Right ventricle myocardium inferior (tissue), 1 donor: ENCODE measurements around the gene C3orf38. TPM values are rescaled to one million over a fixed set of nuclear protein-coding genes. Genes with fewer than 3 reads are reported as not detected.
A peak's percentile ranks its signal among the peaks of the same experiment; 100 is the strongest.
"Not testable (repeated sequence)": the region's sequence is repeated elsewhere in the genome, so short reads cannot be mapped to it uniquely, and the experiment has no call there.

ENCODE experiments used
- ATAC-seq: fragments of 200-7000 bp; cut with Tn5 transposase; one replicate; pipeline ENCODE4 v1.9.1; 2020; ENCODE audit warnings: mild to moderate bottlenecking, moderate library complexity
- DNase-seq: peaks from one replicate; pipeline ENCODE4 v3.0.0; 2021; ENCODE audit errors: missing footprints
- intact Hi-C: fragments of 100-400 bp; cut with DNase I; formaldehyde crosslinking; loops from one replicate; pipeline ENCODE4 v1.11.0; 2022
- total RNA-seq: library from RNA; stranded (reverse); fragmentation: NEBNext Ultra II Directional; extraction: Animal tissue kit (Norgen Biotek cat#: 25700); gene quantifications from one replicate; pipeline ENCODE4 v1.2.1, GENCODE V29; 2021
- donor health status: DM: no; HTN: yes; CAD: no; lungs with severe emphysema.

The C3orf38 gene
- total RNA-seq, 1 donor from 2014 or later: 11.8 TPM

GRCh38 chr3:88149101-88149508 is 654 bp upstream of the C3orf38 start:
- ATAC-seq: peak; percentile 3
- DNase-seq: no peak
- intact Hi-C loops: loop anchor here (5.0 kb wide), 1 partner anchor 92 kb away; the partner anchor contains the start of genes CGGBP1 and ZNF654

GRCh38 chr3:88150371-88150770 is 612 bp downstream of the C3orf38 start:
- intact Hi-C loops: no loop called here
- no peak for DNase-seq
- no peak for ATAC-seq

- intact Hi-C loops: no loop called here
- DNase-seq: no peak
- ATAC-seq: no peak
These were observed 1.0 kb downstream of the C3orf38 start for GRCh38 chr3:88150806-88151205.

GRCh38 chr3:88151358-88151757 is 1.6 kb downstream of the C3orf38 start:
- intact Hi-C loops: no loop called here
- no peak for DNase-seq
- no peak for ATAC-seq

- intact Hi-C loops: no loop called here
- ATAC-seq (no peak), DNase-seq (no peak)
These were observed 3.1 kb downstream of the C3orf38 start for GRCh38 chr3:88152841-88153240.

GRCh38 chr3:88166419-88166971 is 16.7 kb downstream of the C3orf38 start:
- no peak for ATAC-seq
- DNase-seq: no peak

GRCh38 chr3:88167173-88167572 is 17.4 kb downstream of the C3orf38 start:
- intact Hi-C loops: no loop called here
- ATAC-seq (no peak), DNase-seq (no peak)

More at GRCh38 chr3:88166419-88166971, 16.7 kb downstream of the C3orf38 start:
- intact Hi-C loops: no loop called here

GRCh38 chr3:88167704-88168103 is 17.9 kb downstream of the C3orf38 start:
- intact Hi-C loops: no loop called here
- ATAC-seq: no peak
- DNase-seq: no peak

GRCh38 chr3:88168171-88168570 is 18.4 kb downstream of the C3orf38 start:
- ATAC-seq (no peak), DNase-seq (no peak)
- intact Hi-C loops: no loop called here

GRCh38 chr3:88180398-88180999 is 30.7 kb downstream of the C3orf38 start:
- ATAC-seq: no peak
- intact Hi-C loops: no loop called here

GRCh38 chr3:88182165-88182918 is 32.6 kb downstream of the C3orf38 start:
- DNase-seq: peak; percentile 31
- intact Hi-C loops, ATAC-seq: not testable (repeated sequence)

More at GRCh38 chr3:88180398-88180999, 30.7 kb downstream of the C3orf38 start:
- no peak for DNase-seq

GRCh38 chr3:88188436-88188835 is 38.7 kb downstream of the C3orf38 start:
- ATAC-seq: peak; percentile 59

GRCh38 chr3:88189361-88189810 is 39.6 kb downstream of the C3orf38 start:
- no peak for ATAC-seq
- DNase-seq: no peak
- intact Hi-C loops: no loop called here

More at GRCh38 chr3:88188436-88188835, 38.7 kb downstream of the C3orf38 start:
- intact Hi-C loops: no loop called here
- DNase-seq: peak; percentile 61

- ATAC-seq (no peak), DNase-seq (no peak)
- intact Hi-C loops: no loop called here
These were observed 42.2 kb downstream of the C3orf38 start for GRCh38 chr3:88191872-88192409.

GRCh38 chr3:88192631-88193030 is 42.9 kb downstream of the C3orf38 start:
- DNase-seq: no peak
- intact Hi-C loops: no loop called here
- ATAC-seq: no peak

GRCh38 chr3:88195951-88196434 is 46.2 kb downstream of the C3orf38 start:
- intact Hi-C loops: no loop called here
- ATAC-seq: no peak

GRCh38 chr3:88198121-88198520 is 48.4 kb downstream of the C3orf38 start:
- intact Hi-C loops: no loop called here
- no peak for DNase-seq
- no peak for ATAC-seq

More at GRCh38 chr3:88195951-88196434, 46.2 kb downstream of the C3orf38 start:
- DNase-seq: no peak

- DNase-seq: peak; percentile 50
These were observed 53.9 kb downstream of the C3orf38 start for GRCh38 chr3:88203642-88204055.

More at GRCh38 chr3:88203642-88204055, 53.9 kb downstream of the C3orf38 start:
- intact Hi-C loops: loop anchor here (5.0 to 10.0 kb wide), 2 partner anchors 1891 to 1979 kb away; no protein-coding TSS in a partner anchor
- ATAC-seq: peak; percentile 75
